Measurements from ENCODE around the gene CSF1.
"Not testable (repeated sequence)": the region's sequence is repeated elsewhere in the genome, so short reads cannot be mapped to it uniquely, and the experiment has no call there.

GRCh38 chr1:109879371-109879770, 31.3 kb upstream of the CSF1 start:
- not testable (repeated sequence) for TF ChIP-seq CTCF (IDR thresholded peaks at IDR 0.05; ENCODE audit: borderline replicate concordance, extremely low read depth, low read length, poor library complexity, severe bottlenecking); EZH2 (IDR thresholded peaks at IDR 0.05; ENCODE audit: borderline replicate concordance, low read depth, low read length, severe bottlenecking)
